NOMO-1 treated with DMSO at 0.1 percent for 48 hours (cell line): ENCODE data around the gene KBTBD6.
A peak's percentile ranks its signal among the peaks of the same experiment; 100 is the strongest.
"Not testable (repeated sequence)": the region's sequence is repeated elsewhere in the genome, so short reads cannot be mapped to it uniquely, and the experiment has no call there.

Experiments
- DNase-seq: peaks from one replicate; lab custom pipeline; 2025; ENCODE audit not compliant: unreplicated experiment; lab: John Stamatoyannopoulos, UW

KBTBD6 gene, protein sequence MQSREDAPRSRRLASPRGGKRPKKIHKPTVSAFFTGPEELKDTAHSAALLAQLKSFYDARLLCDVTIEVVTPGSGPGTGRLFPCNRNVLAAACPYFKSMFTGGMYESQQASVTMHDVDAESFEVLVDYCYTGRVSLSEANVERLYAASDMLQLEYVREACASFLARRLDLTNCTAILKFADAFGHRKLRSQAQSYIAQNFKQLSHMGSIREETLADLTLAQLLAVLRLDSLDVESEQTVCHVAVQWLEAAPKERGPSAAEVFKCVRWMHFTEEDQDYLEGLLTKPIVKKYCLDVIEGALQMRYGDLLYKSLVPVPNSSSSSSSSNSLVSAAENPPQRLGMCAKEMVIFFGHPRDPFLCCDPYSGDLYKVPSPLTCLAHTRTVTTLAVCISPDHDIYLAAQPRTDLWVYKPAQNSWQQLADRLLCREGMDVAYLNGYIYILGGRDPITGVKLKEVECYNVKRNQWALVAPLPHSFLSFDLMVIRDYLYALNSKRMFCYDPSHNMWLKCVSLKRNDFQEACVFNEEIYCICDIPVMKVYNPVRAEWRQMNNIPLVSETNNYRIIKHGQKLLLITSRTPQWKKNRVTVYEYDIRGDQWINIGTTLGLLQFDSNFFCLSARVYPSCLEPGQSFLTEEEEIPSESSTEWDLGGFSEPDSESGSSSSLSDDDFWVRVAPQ

DNA sequence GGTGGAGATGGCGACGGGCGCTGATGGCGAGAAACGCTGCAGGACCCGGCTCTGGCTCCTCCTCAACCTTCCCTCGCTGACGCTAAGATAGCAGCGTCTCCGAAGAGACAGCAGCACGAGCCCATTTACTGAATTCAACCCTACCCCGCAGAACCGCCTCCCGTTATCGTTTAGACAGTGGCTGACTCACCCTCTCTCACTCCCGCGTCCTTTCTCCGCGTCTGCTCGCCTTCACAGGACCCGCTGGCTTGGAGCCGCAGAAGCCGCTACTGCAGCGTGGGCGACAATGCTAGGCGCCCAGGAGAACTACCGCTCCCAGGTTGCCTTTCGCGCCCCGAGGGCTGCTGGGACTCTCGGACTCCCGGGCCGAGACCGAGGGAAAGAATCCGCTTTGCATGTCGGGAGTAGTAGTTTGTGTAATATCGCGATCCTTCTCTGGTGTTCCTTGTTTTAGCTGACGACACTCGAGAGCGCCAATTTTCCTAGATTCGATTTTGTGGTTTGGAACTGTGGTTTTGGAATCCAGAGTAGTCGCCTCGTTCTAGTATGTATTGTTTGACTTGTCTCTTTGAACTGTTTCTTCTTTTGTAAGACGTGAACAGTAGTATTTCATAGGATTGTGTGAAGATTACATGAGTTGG, at the start of gene KBTBD6:
TSS of gene KBTBD6 (minus strand) at position 291 of the 641 bp plus-strand sequence. CDS start 291 bp downstream, outside the sequence.
- DNase-seq = peak; percentile 99

DNA sequence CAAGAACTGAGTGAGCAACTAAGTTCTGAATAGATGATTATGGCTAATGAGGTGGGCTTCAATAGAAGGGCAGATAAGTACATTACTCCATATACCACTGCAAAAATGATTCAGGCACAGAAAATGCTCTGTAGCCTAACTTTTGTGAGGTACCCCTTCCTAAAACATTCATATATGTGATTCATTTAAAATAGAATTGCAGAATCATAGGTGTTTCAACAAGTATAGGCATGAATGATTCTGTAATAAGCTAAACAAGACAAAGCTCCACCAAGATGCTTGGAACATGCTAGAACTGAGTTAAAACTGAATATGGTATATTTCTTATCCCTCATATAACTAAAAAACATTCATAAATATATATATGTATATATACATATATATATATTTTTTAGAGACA, 49.6 kb upstream of the KBTBD6 start:
- DNase-seq = no peak

DNA sequence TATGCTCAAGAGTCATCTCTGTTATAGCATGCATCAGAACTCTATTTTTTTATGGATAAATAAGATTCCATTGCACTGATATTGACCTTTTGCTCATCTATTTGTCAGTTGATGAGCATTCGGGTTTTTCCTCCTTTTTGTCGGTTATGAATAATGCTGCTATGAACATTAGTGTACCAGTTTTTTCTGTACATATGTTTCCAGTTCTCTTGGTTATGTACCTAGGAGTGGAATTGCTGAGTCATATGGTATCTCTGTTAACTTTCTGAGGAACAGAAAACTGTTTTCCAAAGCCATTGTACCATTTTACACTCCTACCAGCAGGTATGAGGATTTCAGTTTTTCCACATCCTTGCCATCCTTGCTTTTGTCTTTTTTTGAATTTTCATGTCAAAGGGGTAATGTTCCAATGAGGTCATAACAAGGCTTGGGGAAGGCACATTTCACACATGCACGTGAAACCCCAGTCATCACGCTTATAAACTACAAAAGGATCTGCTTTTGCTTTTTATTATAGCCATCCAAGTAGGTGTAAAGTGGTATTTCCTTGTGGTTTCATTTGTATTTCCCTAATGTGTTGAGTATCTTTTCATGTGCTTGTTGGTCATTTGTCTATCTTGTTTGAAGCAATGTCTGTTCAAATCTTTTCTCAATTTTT, 47.1 kb upstream of the KBTBD6 start:
- DNase-seq = no peak

DNA sequence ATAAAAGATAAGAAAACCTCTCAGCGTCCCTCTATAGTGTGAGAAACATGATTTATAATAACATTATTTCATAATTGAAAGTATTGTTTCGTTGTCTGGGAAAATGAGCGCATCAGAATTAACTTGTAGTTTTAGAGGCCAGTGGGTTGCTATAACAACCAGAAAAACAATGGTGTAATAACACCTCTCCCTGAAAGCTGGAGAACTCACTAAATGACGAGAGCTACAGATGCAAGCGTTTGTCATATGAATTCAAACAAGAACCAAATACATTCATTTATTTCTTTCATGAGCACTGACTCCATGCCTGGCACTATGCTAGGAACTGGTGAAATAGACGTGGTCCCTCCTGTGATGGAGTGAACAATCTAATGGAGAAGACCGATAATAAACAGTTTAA, 45.4 kb upstream of the KBTBD6 start:
- DNase-seq = peak; percentile 73

DNA sequence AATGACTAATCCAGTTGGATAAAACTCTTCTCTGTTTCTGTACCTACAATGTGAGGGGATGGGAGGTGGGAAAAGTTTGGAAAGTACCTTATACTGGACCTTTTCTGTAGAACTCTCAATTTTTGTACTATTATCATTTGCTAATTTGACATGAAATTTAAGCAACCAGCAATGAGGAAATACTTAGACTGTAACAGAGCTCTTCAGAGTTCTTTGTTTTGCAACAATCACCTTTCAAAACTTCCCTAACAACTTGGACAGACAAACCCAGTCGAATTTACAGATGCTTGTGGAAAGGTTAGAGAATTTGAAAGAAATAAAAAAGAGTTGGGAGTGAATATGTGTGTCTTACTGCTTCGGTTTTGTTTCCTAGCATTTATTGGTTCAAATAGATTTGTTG, 45.0 kb upstream of the KBTBD6 start:
- DNase-seq = peak; percentile 85

DNA sequence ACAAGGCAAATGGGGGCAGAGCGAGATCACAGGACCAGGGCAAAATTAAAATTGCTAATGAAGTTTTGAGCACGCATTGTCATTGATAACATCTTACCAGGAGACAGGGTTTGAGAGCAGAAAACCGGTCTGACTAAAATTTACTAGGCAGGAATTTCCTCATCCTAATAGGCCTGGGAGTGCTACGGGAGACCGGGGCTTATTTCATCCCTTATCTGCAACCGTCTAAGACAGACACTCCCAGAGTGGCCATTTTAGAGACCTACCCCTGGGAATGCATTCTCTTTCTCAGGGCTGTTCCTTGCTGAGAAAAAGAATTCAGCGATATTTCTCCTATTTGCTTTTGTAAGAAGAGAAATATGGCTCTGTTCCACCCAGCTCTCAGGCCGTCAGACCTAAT, 43.0 kb upstream of the KBTBD6 start:
- DNase-seq = not testable (repeated sequence)

DNA sequence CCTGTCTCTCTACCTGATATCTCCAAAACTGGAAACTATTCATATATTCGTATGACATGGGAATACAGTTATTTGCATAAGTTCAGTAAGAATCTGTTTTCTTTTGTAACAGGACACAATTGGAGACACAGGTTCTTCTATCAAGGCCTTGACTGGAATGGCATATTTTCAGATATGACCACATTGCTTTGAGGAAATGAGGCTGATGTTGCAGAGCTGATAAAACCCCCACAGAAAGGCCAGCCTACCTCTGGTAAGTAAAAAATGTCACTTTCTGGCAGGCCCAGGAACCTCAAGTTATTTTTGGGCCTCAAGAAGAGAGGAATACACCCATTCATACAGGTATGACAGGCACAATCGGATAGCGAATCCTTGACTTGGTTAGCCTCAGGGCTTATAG, 29.5 kb upstream of the KBTBD6 start:
- no peak for DNase-seq

DNA sequence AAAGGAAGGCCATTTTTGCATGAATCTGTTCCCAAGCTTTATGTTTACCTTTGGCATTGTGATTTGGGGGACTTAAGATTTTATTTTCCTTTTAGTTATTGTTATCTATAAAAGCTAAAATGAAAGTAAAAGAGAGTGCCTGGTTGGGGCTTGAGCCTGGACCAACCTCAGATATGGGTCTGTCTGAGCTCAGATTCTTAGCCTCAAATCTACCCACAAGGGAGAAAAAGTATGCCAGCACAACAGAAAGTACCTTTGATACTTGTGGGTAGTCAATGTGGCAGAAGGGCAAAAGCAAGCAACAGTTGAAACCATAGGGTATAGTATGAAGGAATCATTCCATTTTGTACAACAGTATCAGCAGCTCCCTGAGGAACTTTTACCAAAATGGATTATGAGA, 26.6 kb upstream of the KBTBD6 start:
- no peak for DNase-seq

DNA sequence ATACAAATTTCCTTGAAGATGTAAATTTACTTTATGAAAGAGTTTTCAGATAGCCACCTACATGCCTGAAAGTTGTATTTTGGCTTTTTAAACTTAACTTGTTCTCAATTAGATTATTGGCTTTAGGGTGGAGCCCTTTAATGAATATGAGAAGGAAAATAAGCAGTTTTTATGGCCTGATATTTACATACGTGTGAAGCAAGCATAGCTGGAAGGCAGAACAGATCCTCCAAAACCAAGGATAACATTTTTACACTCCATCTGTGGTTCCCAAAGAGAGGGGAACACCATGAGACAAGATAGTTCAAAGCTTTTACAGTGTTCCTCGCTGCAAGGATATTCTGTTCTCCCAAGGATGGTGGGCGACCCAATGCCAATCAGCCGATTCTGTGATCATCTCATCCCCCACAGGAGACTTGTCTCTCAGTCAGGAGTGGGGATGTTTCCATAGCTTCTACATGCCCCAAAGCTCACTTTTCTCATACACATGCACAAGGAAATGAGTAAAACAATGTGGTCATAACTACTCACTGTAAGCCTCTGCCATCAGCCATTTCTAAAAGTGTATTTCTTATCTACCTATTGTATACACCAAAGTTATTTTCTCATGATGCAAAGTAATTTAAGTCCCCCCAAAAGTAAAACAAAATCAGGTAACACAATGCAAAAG, 24.6 kb upstream of the KBTBD6 start:
- DNase-seq = no peak

DNA sequence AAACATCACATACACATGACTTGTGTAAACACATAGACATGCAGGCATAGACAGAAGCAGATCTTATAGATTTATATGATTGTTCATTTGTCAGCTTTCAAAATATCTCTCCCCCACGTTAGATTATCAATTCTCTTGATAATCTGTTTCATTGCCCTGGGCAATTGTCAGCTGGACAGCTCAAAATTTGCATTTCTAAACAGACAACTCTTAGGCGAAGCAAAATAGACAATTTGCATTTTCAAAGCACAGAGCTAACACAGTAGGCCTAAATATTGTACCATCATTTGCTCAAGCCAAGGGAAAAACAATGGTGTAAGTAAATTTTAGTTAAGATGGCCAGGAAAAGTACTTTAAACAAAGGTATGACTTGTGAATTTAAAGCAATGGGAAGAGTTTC, 24.0 kb upstream of the KBTBD6 start:
- DNase-seq = no peak

DNA sequence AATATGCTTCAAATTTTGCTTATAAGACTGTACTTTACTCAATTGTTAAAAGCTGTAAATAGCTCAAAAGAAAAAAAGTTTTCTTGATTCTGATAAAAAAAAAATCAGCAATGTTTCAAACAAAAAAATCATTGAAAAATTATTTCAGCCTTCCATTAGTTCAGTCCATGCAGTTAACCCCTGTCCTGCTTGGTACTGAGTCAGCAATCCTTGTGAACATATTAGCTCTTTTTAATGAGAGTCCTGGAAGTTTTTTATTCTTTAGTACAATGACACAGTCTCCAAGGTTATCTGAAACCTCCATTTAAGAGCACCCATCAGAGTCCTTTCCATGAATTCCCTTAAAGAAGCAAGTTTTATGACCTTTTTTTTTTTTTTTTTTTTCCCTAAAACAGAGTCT, 21.4 kb upstream of the KBTBD6 start:
- no peak for DNase-seq

DNA sequence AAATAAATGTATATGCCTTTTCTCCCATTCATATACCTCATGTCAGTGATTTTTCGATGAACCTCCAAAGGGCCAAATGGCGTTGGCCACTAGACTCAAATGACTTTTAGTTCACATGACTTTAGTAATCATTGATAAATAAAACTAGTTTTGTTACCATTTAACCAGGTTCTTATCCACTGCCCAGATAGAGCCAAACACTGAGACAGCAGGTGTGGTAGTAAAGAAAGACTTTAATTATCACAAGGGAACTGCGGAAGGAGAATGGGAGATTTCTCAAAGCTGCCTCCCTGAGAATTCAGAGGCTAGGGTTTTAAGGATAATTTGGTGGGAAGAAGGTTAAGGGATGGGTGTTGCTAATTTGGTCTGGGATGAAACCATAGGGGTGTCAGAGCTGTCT, 19.4 kb upstream of the KBTBD6 start:
- DNase-seq = no peak

DNA sequence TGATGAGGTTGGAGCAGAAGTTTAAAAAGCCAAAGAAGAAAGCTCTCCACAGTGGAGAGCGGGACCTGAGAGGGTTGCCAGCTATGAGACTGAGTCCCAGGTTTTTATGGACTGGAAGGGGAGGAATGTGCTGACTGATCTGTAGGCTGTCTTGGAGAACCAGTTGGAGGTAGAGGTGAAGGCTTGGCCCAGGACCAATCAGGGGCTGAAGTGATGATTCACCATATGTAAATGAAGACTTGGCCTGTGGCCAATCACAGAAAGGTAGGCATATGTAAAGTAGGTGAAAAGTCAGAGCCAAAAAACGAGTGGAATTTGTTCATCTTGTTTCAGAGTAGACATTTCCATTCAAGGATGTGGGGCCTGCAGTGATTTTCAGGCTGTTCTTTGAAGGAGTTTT, 17.5 kb upstream of the KBTBD6 start:
- DNase-seq = no peak

DNA sequence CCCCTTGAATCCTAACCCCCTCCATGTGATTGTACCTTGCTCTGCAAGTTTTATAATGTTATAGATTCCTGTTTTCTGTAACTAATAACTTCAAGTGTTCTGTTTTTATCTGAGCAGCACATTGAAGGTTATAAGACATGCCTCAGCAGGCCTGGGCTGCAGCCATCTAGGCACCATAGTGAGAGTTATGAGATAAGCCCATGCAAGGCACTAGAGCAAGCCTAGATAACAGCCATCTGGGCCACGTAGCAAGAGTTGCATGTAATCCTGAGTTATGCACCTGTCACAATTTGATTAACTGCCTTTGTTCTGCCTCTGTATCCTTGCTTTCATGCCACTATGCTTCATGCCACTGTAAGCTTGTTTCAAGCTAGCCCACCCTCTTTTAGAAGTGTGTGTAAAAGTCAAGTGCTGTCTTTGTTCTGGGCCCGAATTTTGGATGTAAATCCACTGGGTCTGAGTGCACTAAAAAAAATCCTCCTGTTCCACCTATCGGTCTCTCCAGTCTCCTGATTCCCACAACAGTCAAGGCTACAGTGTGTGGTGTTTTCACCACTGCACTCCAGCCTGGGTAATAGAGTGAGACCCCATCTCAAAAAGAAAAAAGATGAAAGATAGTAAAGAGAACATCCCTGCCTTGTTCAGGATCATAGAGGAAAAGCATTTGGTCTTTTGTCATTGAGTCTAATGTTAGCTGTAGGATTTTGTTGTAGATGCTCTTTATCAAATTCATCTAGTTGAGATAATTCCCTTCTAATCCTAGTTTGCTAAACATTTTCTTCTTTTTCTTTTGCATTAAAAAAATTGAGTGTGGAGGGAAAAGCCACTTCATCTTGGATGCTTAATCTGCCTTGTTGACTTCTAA, 16.0 kb upstream of the KBTBD6 start:
- no peak for DNase-seq

DNA sequence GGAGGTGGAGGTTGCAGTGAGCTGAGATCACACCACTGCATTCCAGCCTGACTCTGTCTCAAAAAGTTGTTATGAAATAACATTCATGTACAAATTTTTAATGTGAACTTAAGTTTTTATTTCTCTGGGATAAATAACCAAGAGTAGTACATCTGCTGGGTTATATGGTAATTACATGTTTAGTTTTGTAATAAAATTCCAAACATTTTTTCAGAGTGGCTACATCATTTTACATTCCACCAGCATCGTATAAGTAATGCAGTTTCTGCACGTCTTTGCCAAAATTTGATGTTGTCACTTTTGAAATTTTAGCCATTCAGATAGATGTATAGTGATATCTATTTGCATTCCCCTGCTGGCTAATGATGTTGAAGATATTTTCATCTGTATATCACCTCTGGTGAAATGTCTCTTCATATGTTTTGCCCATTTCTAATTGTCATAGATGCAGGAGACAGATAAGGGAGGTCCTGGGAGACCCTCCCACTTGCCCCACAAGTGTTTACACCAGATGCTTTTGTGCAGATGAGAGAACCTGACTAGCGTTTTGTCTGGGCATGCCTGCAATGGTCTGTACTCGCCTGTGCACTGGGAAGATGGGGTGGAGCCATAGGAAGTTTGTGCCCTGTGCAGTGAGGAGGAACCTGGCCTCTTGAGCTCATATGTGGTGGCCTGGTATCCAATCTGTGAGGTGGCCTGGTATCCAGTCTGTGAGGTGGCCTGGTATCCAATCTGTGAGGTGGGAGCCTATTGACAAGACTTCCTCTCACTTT, 12.7 kb upstream of the KBTBD6 start:
- no peak for DNase-seq

DNA sequence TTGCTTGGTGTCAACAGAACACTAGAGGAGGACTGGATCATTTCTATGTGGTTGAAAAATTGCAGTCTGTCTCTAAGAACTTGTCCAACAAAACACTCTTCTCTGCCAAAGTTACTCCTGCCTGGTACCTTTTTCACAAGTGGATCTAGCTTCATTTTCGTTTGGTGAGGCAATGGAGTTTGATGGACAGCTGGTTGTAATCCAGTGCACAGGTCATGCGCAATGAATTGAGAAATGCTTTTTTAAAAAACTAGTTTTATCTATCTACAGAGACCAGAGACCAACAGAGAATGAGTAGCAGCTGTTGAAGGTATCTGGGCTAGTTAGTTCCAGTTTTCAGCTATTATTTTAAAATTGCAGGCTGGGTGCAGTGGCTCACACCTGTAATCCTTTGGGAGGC, 12.0 kb upstream of the KBTBD6 start:
- no peak for DNase-seq

DNA sequence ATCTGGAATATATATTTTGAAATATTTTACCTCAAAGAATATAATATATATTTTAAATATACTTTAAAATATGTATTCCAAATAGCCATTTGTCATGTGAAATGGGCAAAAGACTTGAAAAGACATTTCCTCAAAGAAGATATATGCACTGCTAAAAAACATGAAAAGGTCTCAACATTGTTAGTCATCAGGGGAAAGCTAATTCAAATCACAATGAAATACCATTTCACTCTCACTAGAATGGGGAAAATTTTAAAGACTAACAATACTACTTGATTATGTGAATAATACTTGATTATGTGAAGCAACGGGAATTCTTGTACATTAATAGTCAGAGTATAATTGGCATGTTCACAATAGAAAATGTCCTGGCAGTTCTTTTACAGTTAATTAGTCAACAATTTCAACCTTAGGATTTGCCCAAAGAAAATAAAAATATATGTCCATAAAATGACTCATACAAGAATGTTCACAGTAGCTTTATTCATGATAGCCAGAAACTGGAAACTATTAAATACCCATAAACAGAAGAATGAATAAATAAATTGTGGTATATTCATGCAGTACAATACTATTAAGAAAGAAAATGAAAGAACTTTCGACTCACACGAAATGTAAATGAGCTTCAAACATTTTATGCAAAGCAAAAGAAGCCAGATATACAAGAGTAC, 6.8 kb upstream of the KBTBD6 start:
- no peak for DNase-seq

DNA sequence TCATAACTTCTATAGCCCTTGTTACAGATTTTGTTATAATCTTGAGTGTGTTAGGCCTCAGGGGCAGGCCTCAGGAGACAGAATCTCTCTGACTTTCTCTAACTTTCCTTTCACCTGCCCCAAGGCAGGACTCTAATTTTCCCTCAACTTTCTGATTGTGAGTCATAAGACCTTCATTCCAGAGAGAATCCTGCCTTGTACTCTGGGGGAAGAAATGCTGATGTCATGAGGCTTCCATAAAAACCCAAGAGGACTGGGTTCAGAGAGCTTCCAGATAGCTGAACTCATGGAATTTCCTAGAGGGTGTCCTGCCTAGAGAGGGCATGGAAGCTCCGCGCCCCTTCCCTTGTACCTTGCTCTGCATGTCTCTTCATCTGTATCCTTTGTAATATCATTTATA, 5.3 kb upstream of the KBTBD6 start:
- no peak for DNase-seq

DNA sequence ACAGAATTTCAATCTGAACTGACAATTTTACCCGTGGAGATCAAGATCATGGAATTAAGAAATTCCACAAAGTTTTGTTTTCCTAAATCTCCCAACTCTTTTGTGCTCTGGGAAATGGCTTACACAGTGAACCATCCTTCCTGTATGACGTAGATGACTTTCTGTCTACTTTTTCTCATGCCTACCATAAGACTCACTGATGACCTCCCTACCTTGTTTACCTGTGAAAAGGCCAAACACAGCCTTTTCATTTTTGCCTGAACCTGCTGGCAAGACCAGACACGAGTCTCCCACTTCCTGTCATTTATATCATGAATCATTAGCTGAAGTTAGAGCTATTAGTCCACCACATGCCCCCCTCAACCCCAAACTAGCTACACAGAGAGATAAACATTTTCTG, 4.6 kb upstream of the KBTBD6 start:
- DNase-seq = no peak
